ENCODE results near the gene MALRD1. TPM values are rescaled to one million over a fixed set of nuclear protein-coding genes. Genes with fewer than 3 reads are reported as not detected.

Gene MALRD1
- total RNA-seq, 4 donors from 2014 or later: 0.75 to 2.4 (median 0.82) TPM; not detected in 1

- no peak overlapping the region for H3K27ac ChIP-seq
- no peak overlapping the region for H3K4me3 ChIP-seq
- intact Hi-C loops (cut with DNase I; ENCODE audit: low total_unique reads): no loop called here
- H3K36me3 ChIP-seq: no peaks in the 10 kb centered on the region
- in situ Hi-C loops (cut with MboI; ENCODE audit: low pct_ligation_motif_present in 1 of 4, low pct_unique_long_range_greater_than_20kb in 1 of 4, low sequenced_read_pairs in 3 of 4): no loop called here
- DNase-seq: no peak
- no peaks in the 10 kb centered on the region for H3K27me3 ChIP-seq
- no peaks in the 10 kb centered on the region for H3K9me3 ChIP-seq
- TF ChIP-seq CTCF (IDR thresholded peaks at IDR 0.05) (no peak), POLR2AphosphoS5 (IDR thresholded peaks at IDR 0.05) (no peak)
- no peaks in the 10 kb centered on the region for H3K4me1 ChIP-seq
- 77 to 78% methylated on average over 2 to 3 of the region's 3 CpGs for WGBS, 2 donors (ENCODE audit: low coverage in 1 of 2)
These were observed 251.0 kb downstream of the MALRD1 start for GRCh38 chr10:19299645-19300044.

GRCh38 chr10:19302117-19302516 lies 253.5 kb downstream of the MALRD1 start:
- no peak for DNase-seq
- no peaks in the 10 kb centered on the region for H3K27me3 ChIP-seq
- TF ChIP-seq EP300 (IDR thresholded peaks at IDR 0.05; ENCODE audit: low read depth) (no peak), POLR2A (IDR thresholded peaks at IDR 0.05) (no peak), POLR2AphosphoS5 (IDR thresholded peaks at IDR 0.05) (no peak), CTCF (IDR thresholded peaks at IDR 0.05) (no peak)
- no peaks in the 10 kb centered on the region for H3K9me3 ChIP-seq
- H3K36me3 ChIP-seq: no peaks in the 10 kb centered on the region
- intact Hi-C loops (cut with DNase I; ENCODE audit: low total_unique reads): no loop called here
- 86 to 87% methylated on average over 4 of the region's 4 CpGs for WGBS, 2 donors (ENCODE audit: low coverage in 1 of 2)
- H3K4me3 ChIP-seq: no peak overlapping the region
- in situ Hi-C loops (cut with MboI; ENCODE audit: low pct_ligation_motif_present in 1 of 4, low pct_unique_long_range_greater_than_20kb in 1 of 4, low sequenced_read_pairs in 3 of 4): no loop called here
- no peak overlapping the region for H3K27ac ChIP-seq
- H3K4me1 ChIP-seq: no peaks in the 10 kb centered on the region

- H3K27ac ChIP-seq: no peak overlapping the region
- WGBS, 2 donors (ENCODE audit: low coverage in 1 of 2): 58 to 65% methylated on average over 5 of the region's 5 CpGs
- no peaks in the 10 kb centered on the region for H3K9me3 ChIP-seq
- H3K27me3 ChIP-seq: no peaks in the 10 kb centered on the region
- no peaks in the 10 kb centered on the region for H3K4me1 ChIP-seq
- in situ Hi-C loops (cut with MboI; ENCODE audit: low pct_ligation_motif_present in 1 of 4, low pct_unique_long_range_greater_than_20kb in 1 of 4, low sequenced_read_pairs in 3 of 4): no loop called here
- no peaks in the 10 kb centered on the region for H3K36me3 ChIP-seq
- intact Hi-C loops (cut with DNase I; ENCODE audit: low total_unique reads): no loop called here
- TF ChIP-seq POLR2A (IDR thresholded peaks at IDR 0.05) (no peak), POLR2AphosphoS5 (IDR thresholded peaks at IDR 0.05) (no peak), EP300 (IDR thresholded peaks at IDR 0.05; ENCODE audit: low read depth) (no peak), CTCF (IDR thresholded peaks at IDR 0.05) (no peak)
- DNase-seq: no peak
- no peak overlapping the region for H3K4me3 ChIP-seq
These were observed 261.5 kb downstream of the MALRD1 start for GRCh38 chr10:19310066-19310465.

GRCh38 chr10:19316204-19316870 lies 267.7 kb downstream of the MALRD1 start:
- in situ Hi-C loops (cut with MboI; ENCODE audit: low pct_ligation_motif_present in 1 of 4, low pct_unique_long_range_greater_than_20kb in 1 of 4, low sequenced_read_pairs in 3 of 4) (no loop called here), intact Hi-C loops (cut with DNase I; ENCODE audit: low total_unique reads) (no loop called here)
- no peak overlapping the region for H3K4me3 ChIP-seq
- no peaks in the 10 kb centered on the region for H3K9me3 ChIP-seq
- H3K27me3 ChIP-seq: no peaks in the 10 kb centered on the region
- H3K36me3 ChIP-seq: no peaks in the 10 kb centered on the region
- WGBS, 2 donors (ENCODE audit: low coverage in 1 of 2): 75 to 89% methylated on average over 2 to 3 of the region's 3 CpGs
- H3K27ac ChIP-seq: no peak overlapping the region
- no peak for DNase-seq
- no peak for TF ChIP-seq CTCF (IDR thresholded peaks at IDR 0.05)
- TF ChIP-seq POLR2A (IDR thresholded peaks at IDR 0.05): no peak
- TF ChIP-seq POLR2AphosphoS5 (IDR thresholded peaks at IDR 0.05): no peak
- TF ChIP-seq EP300 (IDR thresholded peaks at IDR 0.05; ENCODE audit: low read depth): no peak
- no peaks in the 10 kb centered on the region for H3K4me1 ChIP-seq
